RWPE1 (cell line): ENCODE results near the gene RHBDL3.
A peak's percentile ranks its signal among the peaks of the same experiment; 100 is the strongest.

ENCODE experiments used
- CTCF ChIA-PET: fragments of 350-600 bp; sonication (Branson Sonifier 250); formaldehyde crosslinking; extraction: SDS; loops from one replicate; lab custom pipeline; 2021; lab: Yijun Ruan, JAX
- POLR2A ChIA-PET: fragments of 400-600 bp; formaldehyde crosslinking; extraction: SDS; loops from one replicate; lab custom pipeline; 2020; ENCODE audit warnings: antibody characterized with exemption; ENCODE audit not compliant: low non-redundant PET; lab: Yijun Ruan, JAX
- DNase-seq: peaks from one replicate; pipeline ENCODE4 v3.0.0; 2012; ENCODE audit warnings: low spot score
- H3K27ac ChIP-seq: fragments of 450-650 bp; 2 replicates; pipeline ENCODE4 v1.5.1; 2017
- TF ChIP-seq, protein P1 (sequence below): fragments of 450-650 bp; conservative IDR thresholded peaks from 2 replicates; pipeline ENCODE4 v1.5.1; 2017; ENCODE audit warnings: low read depth, mild to moderate bottlenecking

Gene RHBDL3

GRCh38 chr17:32341141-32341856 lies 75.7 kb downstream of the RHBDL3 start:
- peak overlapping the region; percentile 93 for H3K27ac ChIP-seq
- DNase-seq: no peak
- ChIA-PET CTCF (interaction anchor here (0.6 kb wide), 2 partner anchors 103 to 1771 kb away, joined by 3 to 8 read pairs; partner anchors contain the start of gene PSMD11), POLR2A (interaction anchor here (0.5 kb wide), 1 partner anchor 116 kb away, joined by 5 read pairs; no protein-coding TSS in a partner anchor)
- TF ChIP-seq, protein P1, sequence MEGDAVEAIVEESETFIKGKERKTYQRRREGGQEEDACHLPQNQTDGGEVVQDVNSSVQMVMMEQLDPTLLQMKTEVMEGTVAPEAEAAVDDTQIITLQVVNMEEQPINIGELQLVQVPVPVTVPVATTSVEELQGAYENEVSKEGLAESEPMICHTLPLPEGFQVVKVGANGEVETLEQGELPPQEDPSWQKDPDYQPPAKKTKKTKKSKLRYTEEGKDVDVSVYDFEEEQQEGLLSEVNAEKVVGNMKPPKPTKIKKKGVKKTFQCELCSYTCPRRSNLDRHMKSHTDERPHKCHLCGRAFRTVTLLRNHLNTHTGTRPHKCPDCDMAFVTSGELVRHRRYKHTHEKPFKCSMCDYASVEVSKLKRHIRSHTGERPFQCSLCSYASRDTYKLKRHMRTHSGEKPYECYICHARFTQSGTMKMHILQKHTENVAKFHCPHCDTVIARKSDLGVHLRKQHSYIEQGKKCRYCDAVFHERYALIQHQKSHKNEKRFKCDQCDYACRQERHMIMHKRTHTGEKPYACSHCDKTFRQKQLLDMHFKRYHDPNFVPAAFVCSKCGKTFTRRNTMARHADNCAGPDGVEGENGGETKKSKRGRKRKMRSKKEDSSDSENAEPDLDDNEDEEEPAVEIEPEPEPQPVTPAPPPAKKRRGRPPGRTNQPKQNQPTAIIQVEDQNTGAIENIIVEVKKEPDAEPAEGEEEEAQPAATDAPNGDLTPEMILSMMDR: no peak

GRCh38 chr17:32341857-32342602 lies 76.4 kb downstream of the RHBDL3 start, which contains the start of gene C17orf75:
TSS of gene C17orf75 (minus strand) at chr17:32342173. CDS start at chr17:32342139, 34 bp downstream.
- POLR2A ChIA-PET: interaction anchor here (0.5 kb wide), 1 partner anchor 115 kb away, joined by 5 read pairs; no protein-coding TSS in a partner anchor
- CTCF ChIA-PET: interaction anchor here (0.6 kb wide), 1 partner anchor 102 kb away, joined by 3 read pairs; the partner anchor contains the start of gene PSMD11
- peak; percentile 75 for DNase-seq
- H3K27ac ChIP-seq: peak within 1 kb of the TSS; percentile 93
- TF ChIP-seq, protein P1: no peak

- TF ChIP-seq, protein P1: no peak
- POLR2A ChIA-PET: no interaction called here
- CTCF ChIA-PET: no interaction called here
- peak overlapping the region; percentile 93 for H3K27ac ChIP-seq
- no peak for DNase-seq
These were observed 77.1 kb downstream of the RHBDL3 start for GRCh38 chr17:32342603-32343325.

GRCh38 chr17:32345951-32346600 lies 80.4 kb downstream of the RHBDL3 start:
- TF ChIP-seq, protein P1: no peak
- H3K27ac ChIP-seq: 0 out of 2 replicates have a peak overlapping the region, but pooled peaks have one; percentile 27
- ChIA-PET POLR2A (no interaction called here), CTCF (no interaction called here)
- no peak for DNase-seq

- peak overlapping the region; percentile 90; the same call in 1 of the 2 replicates for H3K27ac ChIP-seq
- ChIA-PET CTCF (no interaction called here), POLR2A (no interaction called here)
- TF ChIP-seq, protein P1: no peak
- DNase-seq: no peak
These were observed 82.8 kb downstream of the RHBDL3 start for GRCh38 chr17:32348483-32348800.
